Effector memory CD4-positive, alpha-beta T cell (primary cell): ENCODE results near the gene SDR42E2.
A peak's percentile ranks its signal among the peaks of the same experiment; 100 is the strongest.
"Not testable (repeated sequence)": the region's sequence is repeated elsewhere in the genome, so short reads cannot be mapped to it uniquely, and the experiment has no call there.

Experiments
- DNase-seq, 3 donors: peaks; one replicate each; pipeline ENCODE4 v3.0.0-alpha.2; 2020
- H3K27ac ChIP-seq: 2 replicates; pipeline ENCODE4 v1.7.0; 2013; ENCODE audit warnings: mild to moderate bottlenecking, low read length, moderate library complexity; ENCODE audit not compliant: insufficient read depth, poor library complexity, severe bottlenecking
- H3K27me3 ChIP-seq: replicated peaks from 2 replicates; pipeline ENCODE4 v1.7.0; 2013; ENCODE audit warnings: mild to moderate bottlenecking, low read length; ENCODE audit not compliant: insufficient read depth, control insufficient read depth, poor library complexity, severe bottlenecking
- H3K36me3 ChIP-seq: 2 replicates; pipeline ENCODE4 v1.7.0; 2013; ENCODE audit warnings: mild to moderate bottlenecking, low read length, moderate library complexity; ENCODE audit not compliant: control insufficient read depth, insufficient read depth
- H3K4me1 ChIP-seq: 2 replicates; pipeline ENCODE4 v1.7.0; 2013; ENCODE audit warnings: low read length, mild to moderate bottlenecking; ENCODE audit not compliant: control insufficient read depth, insufficient read depth, poor library complexity, severe bottlenecking
- H3K4me3 ChIP-seq: 2 replicates; pipeline ENCODE4 v1.7.0; 2013; ENCODE audit warnings: low read length, low read depth, mild to moderate bottlenecking; ENCODE audit not compliant: insufficient read depth, poor library complexity, severe bottlenecking
- H3K9me3 ChIP-seq: 2 replicates; pipeline ENCODE4 v1.7.0; 2013; ENCODE audit warnings: mild to moderate bottlenecking, low read length, moderate library complexity; ENCODE audit not compliant: control insufficient read depth

Gene SDR42E2

GRCh38 chr16:22195695-22196558, 33.6 kb downstream of the SDR42E2 start:
- peak; percentile 81 to 88 (median 82) for DNase-seq
- H3K4me1 ChIP-seq: peaks cover 28% of the 10 kb centered on the region
- H3K27ac ChIP-seq: peak overlapping the region; percentile 71
- no peaks in the 10 kb centered on the region for H3K27me3 ChIP-seq
- H3K4me3 ChIP-seq: peak overlapping the region; percentile 61
- no peaks in the 10 kb centered on the region for H3K36me3 ChIP-seq
- no peaks in the 10 kb centered on the region for H3K9me3 ChIP-seq

- H3K4me3 ChIP-seq, DNase-seq, H3K27ac ChIP-seq, H3K27me3 ChIP-seq, H3K36me3 ChIP-seq, H3K9me3 ChIP-seq: not testable (repeated sequence)
- H3K4me1 ChIP-seq: peaks cover 22% of the 10 kb centered on the region
Measured at GRCh38 chr16:22196559-22197168, 34.4 kb downstream of the SDR42E2 start.

DNA sequence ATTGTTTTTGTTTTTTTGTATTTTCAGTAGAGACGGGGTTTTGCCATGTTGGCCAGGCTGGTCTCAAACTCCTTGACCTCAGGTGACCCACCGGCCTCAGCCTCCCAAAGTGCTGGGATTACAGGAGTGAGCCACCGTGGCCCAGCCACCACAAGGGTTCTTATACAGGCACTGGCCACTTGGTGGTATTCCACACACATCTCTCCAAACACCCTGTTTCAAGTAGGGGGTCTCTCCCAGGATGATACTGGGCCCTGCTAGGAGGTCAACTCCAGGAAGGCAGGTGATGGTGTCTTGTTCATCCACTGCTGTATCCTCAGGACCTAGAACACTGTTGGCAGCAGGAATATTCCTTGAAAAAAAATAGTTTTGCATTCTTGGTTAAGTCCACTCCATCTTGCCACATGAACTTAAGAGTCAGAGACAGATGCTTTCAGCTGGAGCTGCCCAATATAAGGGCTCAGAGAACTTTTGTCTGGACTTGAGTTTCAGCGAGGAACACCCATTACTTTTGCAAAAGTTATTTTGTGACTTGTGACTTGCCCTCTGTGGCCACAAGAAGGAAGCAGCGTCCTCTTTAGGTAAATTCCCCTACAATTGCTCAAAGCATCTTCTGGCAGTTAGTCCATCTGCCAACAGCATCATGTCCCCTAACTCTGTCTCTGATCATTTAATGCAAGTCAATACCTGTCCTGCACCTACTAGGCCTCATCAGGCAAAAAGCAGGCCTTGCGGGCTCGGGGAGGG, 36.4 kb downstream of the SDR42E2 start:
- no peaks in the 10 kb centered on the region for H3K27me3 ChIP-seq
- H3K9me3 ChIP-seq: no peaks in the 10 kb centered on the region
- no peak overlapping the region for H3K27ac ChIP-seq
- DNase-seq: no peak
- no peaks in the 10 kb centered on the region for H3K36me3 ChIP-seq
- H3K4me1 ChIP-seq: peaks cover 11% of the 10 kb centered on the region
- H3K4me3 ChIP-seq: no peak overlapping the region

GRCh38 chr16:22202261-22202637, 39.9 kb downstream of the SDR42E2 start:
- H3K27ac ChIP-seq: no peak overlapping the region
- no peak overlapping the region for H3K4me3 ChIP-seq
- H3K36me3 ChIP-seq: no peaks in the 10 kb centered on the region
- H3K4me1 ChIP-seq: peaks cover 5% of the 10 kb centered on the region
- DNase-seq: no peak
- no peaks in the 10 kb centered on the region for H3K27me3 ChIP-seq
- H3K9me3 ChIP-seq: no peaks in the 10 kb centered on the region

- no peak overlapping the region for H3K27ac ChIP-seq
- H3K36me3 ChIP-seq: no peaks in the 10 kb centered on the region
- DNase-seq: no peak
- H3K27me3 ChIP-seq: no peaks in the 10 kb centered on the region
- H3K4me3 ChIP-seq: no peak overlapping the region
- no peaks in the 10 kb centered on the region for H3K9me3 ChIP-seq
- H3K4me1 ChIP-seq: peaks cover 10% of the 10 kb centered on the region
Measured at GRCh38 chr16:22203091-22203490, 40.8 kb downstream of the SDR42E2 start.

GRCh38 chr16:22204091-22204655, 41.9 kb downstream of the SDR42E2 start:
- no peaks in the 10 kb centered on the region for H3K36me3 ChIP-seq
- H3K27me3 ChIP-seq: no peaks in the 10 kb centered on the region
- no peaks in the 10 kb centered on the region for H3K9me3 ChIP-seq
- no peak overlapping the region for H3K4me3 ChIP-seq
- peaks cover 10% of the 10 kb centered on the region for H3K4me1 ChIP-seq
- DNase-seq: no peak
- no peak overlapping the region for H3K27ac ChIP-seq

GRCh38 chr16:22205577-22206012, 43.3 kb downstream of the SDR42E2 start:
- H3K27ac ChIP-seq: peak overlapping the region; percentile 58
- H3K4me3 ChIP-seq: peak overlapping the region; percentile 93
- H3K9me3 ChIP-seq: no peaks in the 10 kb centered on the region
- H3K36me3 ChIP-seq: no peaks in the 10 kb centered on the region
- no peaks in the 10 kb centered on the region for H3K27me3 ChIP-seq
- DNase-seq: no peak
- peaks cover 10% of the 10 kb centered on the region for H3K4me1 ChIP-seq

DNA sequence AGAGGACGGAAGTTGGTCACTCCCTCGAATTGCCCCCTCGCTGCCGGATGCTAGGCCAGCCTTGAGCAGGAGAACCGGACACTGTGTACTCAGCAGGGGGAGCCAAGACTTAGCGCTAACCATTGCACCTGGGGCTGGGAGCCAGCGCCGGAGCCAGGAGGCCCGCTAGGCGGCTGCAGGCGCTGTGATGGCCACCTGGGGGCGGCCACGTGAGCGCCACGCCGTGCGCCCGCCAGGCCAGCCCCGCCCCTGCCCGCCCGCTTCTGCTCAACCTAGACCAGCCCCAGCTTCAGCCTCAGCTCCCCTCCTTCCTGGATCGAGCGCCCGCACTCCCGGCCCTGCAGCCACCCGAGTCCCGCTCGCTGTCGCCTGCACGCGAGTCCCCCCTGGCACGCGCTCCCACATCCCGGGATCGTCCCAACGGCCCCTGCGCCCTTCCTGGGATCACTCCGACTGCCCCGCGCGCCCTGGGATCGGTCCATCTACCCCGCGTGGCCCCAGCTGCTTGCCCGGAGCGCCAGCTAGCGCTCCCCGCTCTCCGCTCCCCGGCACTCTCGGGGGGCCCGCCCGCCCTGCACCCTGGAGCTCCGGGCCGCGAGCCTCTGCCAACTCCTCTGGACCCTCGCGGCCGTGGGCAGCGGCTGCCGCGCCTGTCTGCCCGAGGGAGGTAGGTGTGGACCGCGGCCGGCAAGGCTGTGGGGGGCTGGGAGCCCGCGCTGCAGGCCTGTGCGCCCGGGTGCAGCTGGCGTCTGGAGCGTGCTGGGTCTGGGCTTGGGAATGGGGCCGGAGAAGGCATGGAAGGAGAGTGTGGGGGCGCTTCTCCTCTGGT, 43.9 kb downstream of the SDR42E2 start, which contains the start of gene EEF2K:
TSS of gene EEF2K (plus strand) at position 266 of the 829 bp plus-strand sequence. CDS start 19,452 bp downstream, outside the sequence.
- peak; percentile 59 to 72 (median 69) for DNase-seq
- Histone ChIP-seq H3K9me3 (no peaks in the 10 kb centered on the region), H3K27ac (peak within 1 kb of the TSS; percentile 58), H3K4me1 (peaks cover 10% of the 10 kb centered on the region), H3K36me3 (no peaks in the 10 kb centered on the region), H3K27me3 (no peaks in the 10 kb centered on the region), H3K4me3 (peak within 1 kb of the TSS; percentile 93)
